Left kidney (tissue), 2 donors: ENCODE results near the gene TSPAN4. TPM values are rescaled to one million over a fixed set of nuclear protein-coding genes. Genes with fewer than 3 reads are reported as not detected.

Experiments
- DNase-seq: peaks from one replicate; pipeline ENCODE4 v3.0.0-alpha.2; 2013
- polyA plus RNA-seq: library from polyadenylated mRNA; unstranded; fragments of 120-200 nt; gene quantifications from one replicate; pipeline ENCODE4 v1.2.1, GENCODE V29; 2013; ENCODE audit not compliant: insufficient read length

TSPAN4 gene
- polyA plus RNA-seq, 1 donor = 55.9 TPM

- no peak for DNase-seq
These were observed 44.9 kb downstream of the TSPAN4 start for GRCh38 chr11:887589-887988.

GRCh38 chr11:888310-889212, 45.9 kb downstream of the TSPAN4 start:
- DNase-seq = no peak

GRCh38 chr11:889257-889656, 46.6 kb downstream of the TSPAN4 start:
- no peak for DNase-seq

- no peak for DNase-seq
These were observed 47.2 kb downstream of the TSPAN4 start for GRCh38 chr11:889687-890475.

- DNase-seq = no peak
These were observed 48.3 kb downstream of the TSPAN4 start for GRCh38 chr11:890794-891540.

- DNase-seq = no peak
These were observed 50.5 kb downstream of the TSPAN4 start for GRCh38 chr11:893008-893654.

- no peak for DNase-seq
These were observed 52.0 kb downstream of the TSPAN4 start for GRCh38 chr11:894575-895201.

- DNase-seq = no peak
These were observed 52.9 kb downstream of the TSPAN4 start for GRCh38 chr11:895331-896110.

- no peak for DNase-seq
These were observed 54.8 kb downstream of the TSPAN4 start for GRCh38 chr11:897253-898142.

- no peak for DNase-seq
These were observed 55.5 kb downstream of the TSPAN4 start for GRCh38 chr11:898143-898511.

GRCh38 chr11:898540-899190, 56.0 kb downstream of the TSPAN4 start:
- DNase-seq = no peak

GRCh38 chr11:899724-900123, 57.1 kb downstream of the TSPAN4 start:
- DNase-seq = no peak

- no peak for DNase-seq
These were observed 57.9 kb downstream of the TSPAN4 start for GRCh38 chr11:900545-900944.

- no peak for DNase-seq
These were observed 58.9 kb downstream of the TSPAN4 start for GRCh38 chr11:901452-902061.

- no peak for DNase-seq
These were observed 61.7 kb downstream of the TSPAN4 start for GRCh38 chr11:904380-904779.

GRCh38 chr11:905952-906351, 63.3 kb downstream of the TSPAN4 start:
- no peak for DNase-seq

- no peak for DNase-seq
These were observed 65.0 kb downstream of the TSPAN4 start for GRCh38 chr11:907668-908067.

GRCh38 chr11:908273-908672, 65.6 kb downstream of the TSPAN4 start:
- no peak for DNase-seq

GRCh38 chr11:909406-909805, 66.8 kb downstream of the TSPAN4 start:
- no peak for DNase-seq
